Activated B cell treated with CpG ODN at 0.5 μM for 24 hours (primary cell): ENCODE results near the gene TFPT. TPM values are rescaled to one million over a fixed set of nuclear protein-coding genes. Genes with fewer than 3 reads are reported as not detected.

ENCODE experiments used
- ATAC-seq: fragments of 200-7000 bp; cut with Tn5 transposase; one replicate; pipeline ENCODE4 v1.10.0; 2021; ENCODE audit warnings: low read depth, mild to moderate bottlenecking, moderate library complexity
- CTCF ChIA-PET: fragments of 350-600 bp; sonication (Branson Sonifier 250); formaldehyde crosslinking; loops from one replicate; lab custom pipeline; 2021; ENCODE audit warnings: antibody characterized with exemption; lab: Charles Lee
- POLR2A ChIA-PET: fragments of 350-600 bp; sonication (Branson Sonifier 250); formaldehyde crosslinking; loops from one replicate; lab custom pipeline; 2021; ENCODE audit warnings: antibody characterized with exemption; lab: Charles Lee
- DNase-seq: peaks from one replicate; pipeline ENCODE4 v3.0.0; 2022
- H3K27ac Mint-ChIP-seq: one replicate; pipeline ENCODE4 v1.8.0; 2020; ENCODE audit warnings: mixed read lengths
- H3K27me3 Mint-ChIP-seq: one replicate; pipeline ENCODE4 v1.8.0; 2021; ENCODE audit warnings: mixed read lengths
- H3K36me3 Mint-ChIP-seq: one replicate; pipeline ENCODE4 v1.8.0; 2021; ENCODE audit warnings: low read depth, mixed read lengths
- H3K4me1 Mint-ChIP-seq: one replicate; pipeline ENCODE4 v1.8.0; 2021; ENCODE audit warnings: mixed read lengths
- H3K4me3 Mint-ChIP-seq: one replicate; pipeline ENCODE4 v1.8.0; 2020; ENCODE audit warnings: mild to moderate bottlenecking, mixed read lengths
- H3K9me3 Mint-ChIP-seq: one replicate; pipeline ENCODE4 v1.8.0; 2020; ENCODE audit warnings: mixed read lengths
- intact Hi-C: fragments of 100-400 bp; cut with micrococcal nuclease; formaldehyde crosslinking; loops from one replicate; pipeline ENCODE4 v1.15.1; 2024
- total RNA-seq: library from RNA; stranded (reverse); gene quantifications from 2 replicates; pipeline ENCODE4 v1.2.3, GENCODE V29; 2022
- TF ChIP-seq, protein P1 (sequence below): fragments of 200-600 bp; IDR thresholded peaks from one replicate; pipeline ENCODE4 v1.8.0; 2022; ENCODE audit warnings: antibody characterized with exemption, mild to moderate bottlenecking

TFPT gene
- total RNA-seq, 1 donor from 2014 or later: 17.9 TPM

DNA sequence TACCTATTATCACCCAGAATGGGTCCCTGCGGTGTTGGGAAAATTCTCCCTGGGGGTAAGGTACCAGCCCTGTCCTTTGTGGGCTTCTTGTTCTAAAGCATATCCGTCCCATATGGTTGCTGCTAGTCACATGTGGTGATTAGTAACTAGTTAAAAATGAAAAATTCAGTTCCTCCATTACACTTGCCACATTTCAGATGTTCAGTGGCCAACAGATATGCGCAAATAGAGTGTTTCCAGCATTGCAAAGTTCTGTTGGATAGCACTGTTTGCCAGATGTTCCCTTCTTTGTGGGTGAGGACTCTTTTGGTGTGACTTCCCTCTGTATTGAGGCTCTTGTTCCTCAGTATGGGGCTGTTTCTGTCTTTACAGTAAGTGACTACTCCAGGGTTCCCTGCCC lies 25.9 kb upstream of the TFPT start:
- H3K9me3 Mint-ChIP-seq: no peaks in the 10 kb centered on the region

DNA sequence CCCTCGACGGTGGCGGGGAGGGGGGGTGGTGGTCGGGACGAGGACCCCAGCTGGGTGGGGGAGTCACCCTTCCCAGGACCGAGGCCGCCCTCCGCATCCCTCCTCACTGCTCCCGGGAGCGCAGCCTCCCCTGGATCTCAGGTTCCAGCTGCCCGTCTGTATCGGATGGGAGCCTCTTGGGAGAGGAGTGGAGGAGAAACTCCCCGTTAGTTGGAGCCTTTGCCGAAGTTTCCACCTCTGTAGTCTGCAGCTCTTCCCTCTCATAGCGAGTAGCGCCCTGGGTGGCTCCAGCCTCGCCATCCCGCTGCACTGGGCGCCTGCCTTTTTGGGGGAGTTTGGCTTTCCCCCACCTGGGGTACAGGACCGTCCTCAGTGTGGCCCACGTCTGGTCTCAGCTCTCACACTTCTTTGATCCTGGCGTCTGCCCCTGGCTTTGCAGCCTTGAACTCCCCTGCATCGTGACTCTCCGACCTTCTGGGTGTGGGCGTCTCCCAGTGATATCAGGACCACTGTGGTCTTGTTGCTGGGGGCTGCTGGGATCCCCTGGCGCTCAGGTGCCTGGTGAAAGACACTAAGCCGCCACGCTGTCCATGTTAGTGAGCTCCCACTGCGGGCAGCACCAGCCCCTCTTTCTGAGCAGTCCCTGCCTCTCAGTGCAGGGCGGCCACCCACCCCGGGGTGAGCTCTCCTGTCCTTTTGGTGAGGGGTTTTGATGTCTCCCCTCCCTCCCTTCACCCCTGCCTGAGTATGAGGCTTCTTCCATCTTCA lies 23.2 kb upstream of the TFPT start:
- TF ChIP-seq, protein P1, sequence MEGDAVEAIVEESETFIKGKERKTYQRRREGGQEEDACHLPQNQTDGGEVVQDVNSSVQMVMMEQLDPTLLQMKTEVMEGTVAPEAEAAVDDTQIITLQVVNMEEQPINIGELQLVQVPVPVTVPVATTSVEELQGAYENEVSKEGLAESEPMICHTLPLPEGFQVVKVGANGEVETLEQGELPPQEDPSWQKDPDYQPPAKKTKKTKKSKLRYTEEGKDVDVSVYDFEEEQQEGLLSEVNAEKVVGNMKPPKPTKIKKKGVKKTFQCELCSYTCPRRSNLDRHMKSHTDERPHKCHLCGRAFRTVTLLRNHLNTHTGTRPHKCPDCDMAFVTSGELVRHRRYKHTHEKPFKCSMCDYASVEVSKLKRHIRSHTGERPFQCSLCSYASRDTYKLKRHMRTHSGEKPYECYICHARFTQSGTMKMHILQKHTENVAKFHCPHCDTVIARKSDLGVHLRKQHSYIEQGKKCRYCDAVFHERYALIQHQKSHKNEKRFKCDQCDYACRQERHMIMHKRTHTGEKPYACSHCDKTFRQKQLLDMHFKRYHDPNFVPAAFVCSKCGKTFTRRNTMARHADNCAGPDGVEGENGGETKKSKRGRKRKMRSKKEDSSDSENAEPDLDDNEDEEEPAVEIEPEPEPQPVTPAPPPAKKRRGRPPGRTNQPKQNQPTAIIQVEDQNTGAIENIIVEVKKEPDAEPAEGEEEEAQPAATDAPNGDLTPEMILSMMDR: no peak
- no peaks in the 10 kb centered on the region for H3K9me3 Mint-ChIP-seq
- ChIA-PET CTCF (no interaction called here), POLR2A (interaction anchor here (0.6 to 3.8 kb wide), 5 partner anchors 12 to 310 kb away, joined by 3 to 69 read pairs (median 17); partner anchors contain the start of genes LENG1, LENG8 and RPS9)
- H3K4me1 Mint-ChIP-seq: peaks cover 51% of the 10 kb centered on the region
- intact Hi-C loops: no loop called here
- H3K36me3 Mint-ChIP-seq: peaks cover 40% of the 10 kb centered on the region
- H3K4me3 Mint-ChIP-seq: peak overlapping the region; percentile 85
- no peak for ATAC-seq
- H3K27ac Mint-ChIP-seq: peak overlapping the region; percentile 83
- no peak for DNase-seq
- H3K27me3 Mint-ChIP-seq: no peaks in the 10 kb centered on the region

More for the DNA sequence above, 25.9 kb upstream of the TFPT start:
- Mint-ChIP-seq H3K27ac (no peak overlapping the region), H3K4me3 (no peak overlapping the region), H3K4me1 (peaks cover 46% of the 10 kb centered on the region), H3K36me3 (peaks cover 66% of the 10 kb centered on the region), H3K27me3 (no peaks in the 10 kb centered on the region)
- ATAC-seq: no peak
- ChIA-PET POLR2A (interaction anchor here (0.6 kb wide), 2 partner anchors 16 to 58 kb away, joined by 3 read pairs; no protein-coding TSS in a partner anchor), CTCF (interaction anchor here (1.0 kb wide), 1 partner anchor 18 kb away, joined by 3 read pairs; the partner anchor contains the start of gene LENG1)
- intact Hi-C loops: no loop called here
- TF ChIP-seq, protein P1: no peak
- no peak for DNase-seq

DNA sequence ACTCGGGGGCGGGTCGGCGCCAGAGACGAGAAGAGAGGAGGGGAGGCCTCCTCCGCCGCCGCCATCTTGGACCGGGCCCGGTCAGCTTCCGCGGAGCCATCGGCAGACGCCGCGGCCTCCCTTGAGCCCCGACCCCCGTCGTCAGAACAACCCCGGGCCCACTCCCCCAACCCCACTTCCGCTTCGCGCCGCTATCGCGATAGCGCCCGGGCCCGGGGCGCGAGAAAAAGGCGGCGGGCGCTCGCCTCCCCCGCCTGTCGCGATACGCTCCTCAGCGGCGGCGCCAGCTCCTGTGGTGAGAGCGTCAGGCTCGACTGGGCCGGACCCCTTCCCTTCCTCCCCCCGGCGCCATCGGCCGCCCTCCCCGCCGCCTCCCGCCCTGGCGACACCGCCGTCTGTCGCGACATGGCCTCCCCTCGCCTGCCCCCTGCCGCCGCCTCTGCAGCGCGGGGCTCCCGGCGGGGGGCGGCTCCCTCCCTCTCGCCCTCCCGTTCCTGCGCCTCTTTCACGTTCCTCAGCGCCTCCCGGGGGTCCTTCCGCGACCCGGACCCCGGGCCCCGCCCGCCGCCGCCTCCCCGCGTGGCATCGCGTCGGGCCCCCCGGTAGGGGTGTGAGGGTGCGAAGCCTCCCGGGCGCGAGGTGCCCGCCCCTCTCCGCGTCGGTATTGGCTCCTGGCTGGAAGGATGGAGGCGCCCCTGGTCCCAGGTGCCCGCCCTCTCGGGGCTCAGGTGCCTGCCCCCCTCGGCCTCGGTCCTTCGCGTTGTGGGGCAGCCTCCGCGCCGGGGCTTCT lies 22.4 kb upstream of the TFPT start, which contains the start of gene CNOT3:
Gene CNOT3, plus strand, starts transcription at position 64 of the 790 bp plus-strand sequence. CDS start 5,217 bp downstream, outside the sequence.
- peak within 1 kb of the TSS; percentile 90 for H3K27ac Mint-ChIP-seq
- DNase-seq (no peak), ATAC-seq (no peak)
- CTCF ChIA-PET: interaction anchor here (0.9 to 1.7 kb wide), 2 partner anchors 24 to 51 kb away, joined by 3 to 8 read pairs; partner anchors contain the start of gene MBOAT7
- peaks cover 51% of the 10 kb centered on the region for H3K4me1 Mint-ChIP-seq
- peaks cover 32% of the 10 kb centered on the region for H3K36me3 Mint-ChIP-seq
- POLR2A ChIA-PET: interaction anchor here (0.5 to 3.8 kb wide), 17 partner anchors 13 to 1462 kb away, joined by 3 to 69 read pairs (median 5); partner anchors contain the start of genes FIZ1, LENG1, LENG8 and LENG9
- H3K27me3 Mint-ChIP-seq: no peaks in the 10 kb centered on the region
- H3K4me3 Mint-ChIP-seq: peak within 1 kb of the TSS; percentile 85
- intact Hi-C loops: loop anchor here (1.0 to 2.0 kb wide), 8 partner anchors 21 to 1247 kb away; partner anchors contain the start of genes LENG1, MYADM, NDUFA3 and PRPF31
- H3K9me3 Mint-ChIP-seq: no peaks in the 10 kb centered on the region
- TF ChIP-seq, protein P1: no peak

DNA sequence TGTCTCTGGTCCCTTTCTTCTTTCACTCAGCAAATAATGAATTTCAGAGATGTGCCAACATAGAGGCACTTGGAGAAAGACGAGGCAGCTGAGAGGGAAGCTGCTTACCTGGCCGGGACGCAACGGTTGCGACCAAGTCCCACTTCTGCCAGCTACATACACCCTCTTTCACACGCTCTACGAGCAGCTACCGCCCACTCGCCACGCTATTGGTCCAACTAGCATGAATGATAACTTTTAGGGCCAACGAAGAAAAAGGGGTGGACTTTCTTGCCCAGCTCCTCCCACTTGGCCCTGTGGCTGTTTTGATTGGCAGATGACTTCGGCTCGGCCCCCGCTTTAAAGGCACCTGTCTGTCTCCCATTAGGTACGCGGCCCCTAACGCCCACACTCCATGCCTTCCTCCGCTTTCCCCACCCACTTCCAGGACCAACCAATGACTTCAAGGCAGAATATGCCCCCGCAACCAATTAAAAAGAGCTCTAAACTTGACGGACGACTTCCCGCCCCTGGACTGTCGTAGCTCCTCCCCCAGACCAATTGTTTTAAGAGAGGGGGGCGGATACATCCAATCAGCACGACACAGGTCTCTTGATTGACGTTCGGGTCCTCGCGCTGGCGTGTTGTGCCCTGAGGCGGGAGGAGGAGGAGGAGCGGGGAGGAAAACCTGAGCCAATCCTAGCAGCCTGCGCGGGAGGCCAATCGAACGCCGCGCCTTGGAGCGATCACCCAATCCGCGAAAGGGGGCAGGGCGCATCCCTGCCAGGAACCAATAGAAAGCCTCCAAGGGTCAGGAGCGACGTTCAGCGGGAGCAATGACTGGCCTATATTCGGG lies 21.6 kb upstream of the TFPT start:
- TF ChIP-seq, protein P1: no peak
- ChIA-PET CTCF (interaction anchor here (0.8 to 1.7 kb wide), 4 partner anchors 22 to 52 kb away, joined by 3 to 8 read pairs (median 4); partner anchors contain the start of genes LENG1, MBOAT7, PRPF31 and TFPT), POLR2A (interaction anchor here (0.5 to 3.8 kb wide), 21 partner anchors 11 to 1462 kb away, joined by 3 to 69 read pairs (median 5); partner anchors contain the start of genes FIZ1, LENG1, LENG8 and LENG9)
- intact Hi-C loops: loop anchor here (1.0 to 2.0 kb wide), 8 partner anchors 22 to 1248 kb away; partner anchors contain the start of genes LENG1, MYADM, NDUFA3 and PRPF31
- Mint-ChIP-seq H3K4me1 (peaks cover 51% of the 10 kb centered on the region), H3K36me3 (peaks cover 27% of the 10 kb centered on the region), H3K27me3 (no peaks in the 10 kb centered on the region), H3K4me3 (peak overlapping the region; percentile 85), H3K9me3 (no peaks in the 10 kb centered on the region), H3K27ac (peak overlapping the region; percentile 90)
- DNase-seq (peak; percentile 92), ATAC-seq (peak; percentile 80)
